NCI-H2196 treated with DMSO at 0.1 percent for 48 hours (cell line): ENCODE data around the gene UBE2L5.
A peak's percentile ranks its signal among the peaks of the same experiment; 100 is the strongest.
"Not testable (repeated sequence)": the region's sequence is repeated elsewhere in the genome, so short reads cannot be mapped to it uniquely, and the experiment has no call there.

Experiments used
- DNase-seq: peaks from one replicate; lab custom pipeline; 2025; ENCODE audit not compliant: unreplicated experiment; lab: John Stamatoyannopoulos, UW

UBE2L5 gene

DNA sequence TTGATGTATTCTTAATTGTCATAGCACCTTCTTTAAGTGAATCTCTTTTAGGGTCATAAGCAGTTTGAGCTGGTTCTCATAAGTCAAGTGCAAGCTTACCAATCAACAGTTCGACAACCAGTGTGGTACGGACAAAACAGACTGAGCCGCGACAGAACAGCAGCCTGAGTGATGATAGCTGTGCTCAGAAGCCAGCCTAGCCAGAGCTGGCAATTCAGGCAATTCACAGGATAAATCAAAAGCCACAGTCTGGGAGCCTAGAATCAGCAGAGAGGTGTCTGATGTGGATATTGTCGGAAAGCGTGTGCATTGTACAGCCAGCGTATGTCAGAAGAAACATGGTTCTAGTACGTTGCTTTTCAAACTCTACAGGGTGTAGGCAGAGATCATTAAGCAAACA lies 14.9 kb downstream of the UBE2L5 start:
- DNase-seq, result no peak

DNA sequence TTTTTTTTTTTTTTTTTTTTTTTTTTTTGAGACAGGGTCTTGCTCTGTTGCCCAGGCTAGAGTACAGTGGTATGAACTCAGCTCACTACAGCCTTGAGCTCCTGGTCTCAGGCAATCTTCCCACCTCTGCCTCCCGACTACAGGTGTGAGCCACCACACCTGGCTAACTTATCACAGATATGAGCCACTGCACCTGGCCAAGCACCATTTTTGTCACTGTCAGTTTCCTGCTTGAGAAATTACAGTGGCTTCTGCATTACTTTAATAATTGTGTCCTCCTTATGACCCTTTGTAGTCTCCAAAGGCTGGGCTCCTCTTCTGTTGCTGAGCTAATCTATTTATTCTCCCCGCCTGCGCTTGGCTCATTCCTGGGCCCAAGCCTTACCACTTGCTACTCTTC lies 16.0 kb downstream of the UBE2L5 start:
- DNase-seq, result no peak

DNA sequence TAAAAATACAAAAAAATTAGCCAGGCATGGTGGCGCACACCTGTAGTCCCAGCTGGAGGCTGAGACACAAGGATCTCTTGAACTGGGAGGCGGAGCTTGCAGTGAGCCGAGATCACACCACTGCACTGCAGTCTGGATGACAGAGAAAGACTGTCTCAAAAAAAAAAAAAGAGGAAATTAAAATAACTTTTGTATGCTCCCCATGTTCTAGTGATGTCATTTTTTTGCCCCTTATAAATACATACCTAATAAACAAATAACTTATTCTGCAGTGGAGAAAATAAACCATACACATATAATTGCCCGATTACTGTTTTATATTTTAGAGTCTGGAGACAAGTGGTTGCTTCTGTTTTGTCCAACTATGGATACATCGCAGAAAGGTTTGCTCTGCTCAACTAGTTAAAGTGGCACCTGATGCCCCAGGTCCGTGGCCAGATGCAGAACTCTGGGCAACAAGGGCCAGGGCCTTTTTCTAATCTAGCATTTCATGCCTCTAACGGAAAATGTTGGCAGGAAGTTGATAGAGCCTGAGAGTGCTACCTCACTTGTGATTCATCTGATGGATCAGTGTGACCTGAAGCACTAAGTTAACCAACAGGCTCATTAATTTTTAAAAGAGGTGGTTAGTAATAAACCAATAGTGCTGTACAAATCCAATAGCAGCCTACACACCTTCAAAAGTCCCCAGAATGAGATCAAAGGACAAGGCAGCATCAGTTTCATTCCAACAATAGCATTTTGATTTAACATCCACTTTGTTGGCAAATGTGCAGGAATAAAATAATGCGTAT lies 18.8 kb downstream of the UBE2L5 start:
- DNase-seq, result no peak

DNA sequence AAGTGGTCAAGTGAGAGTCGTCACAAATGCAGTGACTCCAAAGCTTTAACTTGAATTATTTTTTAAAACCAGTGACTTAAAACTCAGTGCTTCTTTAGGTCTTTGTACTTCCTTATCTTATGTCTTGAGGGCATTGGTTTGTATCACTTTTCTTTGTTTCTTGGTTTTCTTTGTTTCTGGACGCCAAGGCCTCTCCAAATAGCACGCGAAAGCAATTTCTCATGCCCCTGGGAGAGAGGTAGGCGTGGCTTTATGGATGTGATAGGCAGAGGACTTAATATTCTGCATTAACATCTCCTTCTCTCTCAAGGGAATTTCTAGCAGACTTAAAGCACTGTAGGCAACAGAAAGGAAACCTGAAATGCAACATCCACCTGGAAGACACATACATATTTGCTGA lies 20.6 kb downstream of the UBE2L5 start:
- no peak for DNase-seq

DNA sequence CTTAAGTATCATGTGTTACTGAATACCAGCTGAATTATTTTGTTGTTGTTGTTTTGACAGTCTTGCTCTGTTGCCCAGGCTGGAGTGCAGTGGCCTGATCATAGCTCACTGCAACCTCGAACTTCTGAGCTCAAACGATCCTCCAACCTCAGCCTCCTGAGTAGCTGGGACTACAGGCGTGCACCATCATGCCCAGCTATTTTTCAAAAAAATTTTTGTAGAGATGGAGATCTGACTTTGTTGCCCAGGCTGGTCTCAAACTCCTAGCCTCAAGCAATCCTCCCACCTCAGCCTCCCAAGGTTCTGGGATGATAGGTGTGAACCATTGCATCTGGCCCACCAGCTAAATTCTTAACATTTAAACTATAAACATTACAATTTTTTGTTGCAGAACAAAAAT lies 21.2 kb downstream of the UBE2L5 start:
- not testable (repeated sequence) for DNase-seq

DNA sequence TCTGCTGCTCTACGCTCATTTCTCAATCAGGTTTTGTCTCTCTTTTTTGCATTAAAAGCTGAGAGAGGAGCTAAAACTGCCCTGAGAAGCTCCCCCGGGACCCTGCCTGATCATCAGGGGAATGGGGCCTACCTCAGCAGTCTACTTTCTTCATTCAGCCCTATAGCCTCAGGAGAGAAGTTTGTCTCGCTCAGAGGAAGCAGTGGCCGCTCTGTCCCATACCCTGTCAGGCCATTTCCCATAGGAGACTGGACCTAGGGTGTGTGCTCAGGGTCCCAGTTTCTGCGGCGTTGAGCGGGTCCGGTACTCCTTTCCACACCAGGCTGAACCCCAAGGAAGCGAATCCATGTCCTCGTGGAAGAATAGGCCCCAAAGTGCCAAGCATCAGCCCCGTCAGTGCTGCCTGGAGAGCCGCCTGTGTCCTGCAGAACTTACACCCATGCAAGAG lies 21.7 kb downstream of the UBE2L5 start:
- DNase-seq, result no peak

DNA sequence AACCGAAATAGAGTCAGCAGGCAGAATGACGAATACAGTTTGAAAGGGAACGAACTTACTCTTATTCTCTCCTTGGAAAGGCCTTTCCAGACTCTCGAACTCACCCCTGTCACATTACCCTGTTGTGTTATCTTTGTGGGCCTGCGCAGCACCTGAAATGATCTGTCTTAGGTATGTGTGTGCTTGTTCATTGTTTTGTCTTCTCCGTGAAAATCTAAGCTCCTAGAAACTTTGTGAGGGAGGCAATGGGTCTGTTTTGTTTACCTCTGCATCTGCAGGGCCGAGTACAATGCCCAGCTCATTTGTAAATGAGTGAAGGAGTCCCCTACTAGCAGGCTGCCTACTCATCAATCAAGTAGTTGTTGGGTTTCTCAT lies 23.8 kb downstream of the UBE2L5 start:
- DNase-seq, result no peak

DNA sequence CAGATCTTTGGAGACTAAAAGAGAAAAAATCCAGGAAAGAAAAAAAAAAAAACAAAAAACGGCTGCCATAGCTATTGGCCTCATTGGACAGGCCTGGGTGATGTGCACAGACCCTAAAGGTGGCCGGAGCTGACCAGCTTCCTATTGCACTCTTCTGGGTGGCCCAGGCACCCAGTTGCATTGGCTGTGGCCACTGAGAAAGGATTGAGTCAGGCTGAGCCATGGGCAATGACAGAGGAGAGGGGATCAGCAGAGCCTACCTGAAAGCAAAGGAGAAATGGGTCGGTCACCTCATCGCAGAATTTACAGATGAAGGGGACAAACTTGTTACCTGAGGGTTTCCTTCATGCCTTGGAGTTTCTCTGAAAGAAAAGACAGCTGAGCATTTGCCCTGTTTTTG lies 26.1 kb downstream of the UBE2L5 start:
- DNase-seq, result no peak

DNA sequence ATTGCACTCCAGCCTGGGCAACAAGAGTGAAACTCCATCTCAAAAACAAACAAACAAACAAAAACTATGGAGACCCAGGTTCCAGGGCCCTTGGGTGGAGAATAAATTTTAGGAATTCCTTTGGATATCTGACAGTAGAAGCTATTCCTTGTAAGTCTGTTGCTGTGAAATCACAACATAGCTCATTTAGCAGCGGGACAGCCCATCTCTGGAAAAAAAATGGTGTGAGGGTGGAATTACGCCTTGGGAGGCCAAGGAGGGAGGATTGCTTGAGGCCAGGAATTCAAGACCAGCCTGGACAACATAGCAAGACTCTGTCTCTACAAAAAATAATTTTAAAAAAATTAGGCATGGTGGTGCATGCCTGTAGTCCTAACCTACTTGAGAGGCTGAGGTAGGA lies 27.8 kb downstream of the UBE2L5 start:
- no peak for DNase-seq

DNA sequence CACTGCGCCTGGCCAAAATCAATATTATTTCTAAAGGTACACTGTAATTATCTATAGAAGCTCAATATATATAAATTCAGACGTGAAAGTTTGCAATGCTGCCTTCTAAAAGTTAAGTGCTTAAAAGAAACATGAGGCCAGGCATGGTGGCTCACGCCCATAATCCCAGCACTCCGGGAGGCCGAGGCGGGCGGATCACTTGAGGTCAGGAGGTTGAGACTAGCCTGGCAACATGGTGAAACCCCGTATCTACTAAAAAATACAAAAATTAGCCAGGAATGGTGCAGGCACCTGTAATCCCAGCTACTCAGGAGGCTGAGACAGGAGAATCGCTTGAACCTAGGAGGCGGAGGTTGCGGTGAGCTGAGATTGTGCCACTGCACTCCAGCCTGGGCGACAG lies 29.2 kb downstream of the UBE2L5 start:
- not testable (repeated sequence) for DNase-seq

DNA sequence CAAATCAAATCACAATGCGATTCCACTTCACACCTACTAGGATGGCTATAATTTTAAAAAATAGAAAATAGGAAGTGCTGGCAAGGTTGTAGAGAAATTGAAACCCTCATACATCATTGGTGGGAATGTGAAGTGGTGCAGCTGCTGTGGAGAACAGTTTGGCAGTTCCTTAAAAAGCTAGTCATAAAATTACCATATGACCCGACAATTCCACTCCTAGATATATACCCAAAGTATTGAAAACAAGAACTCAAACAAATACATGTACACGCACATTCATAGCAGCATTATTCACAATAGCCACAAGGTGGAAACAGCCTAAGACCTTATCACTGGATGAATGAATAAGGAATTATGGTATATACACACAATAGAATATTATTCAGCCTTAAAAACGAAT lies 31.4 kb downstream of the UBE2L5 start:
- no peak for DNase-seq

DNA sequence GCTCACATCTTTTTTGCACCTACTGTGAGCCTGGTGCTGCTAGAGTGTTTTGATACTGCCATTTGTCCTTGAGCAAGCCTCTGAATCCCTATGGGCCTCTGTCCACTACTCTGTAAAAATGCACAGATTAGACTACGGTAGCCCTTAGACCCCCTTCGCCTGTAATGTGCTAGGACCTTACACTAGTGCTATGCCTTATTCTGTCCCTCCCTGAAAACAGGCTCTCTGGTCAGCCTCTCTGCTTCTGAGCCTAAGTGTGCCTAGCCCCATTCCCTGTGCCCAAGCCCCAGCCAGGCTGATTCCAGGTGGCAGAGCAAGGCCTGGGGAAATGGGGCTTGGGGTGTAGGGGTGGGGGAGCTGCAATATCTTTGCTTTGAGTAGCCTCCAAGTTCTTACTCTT lies 32.7 kb downstream of the UBE2L5 start:
- DNase-seq, result no peak

DNA sequence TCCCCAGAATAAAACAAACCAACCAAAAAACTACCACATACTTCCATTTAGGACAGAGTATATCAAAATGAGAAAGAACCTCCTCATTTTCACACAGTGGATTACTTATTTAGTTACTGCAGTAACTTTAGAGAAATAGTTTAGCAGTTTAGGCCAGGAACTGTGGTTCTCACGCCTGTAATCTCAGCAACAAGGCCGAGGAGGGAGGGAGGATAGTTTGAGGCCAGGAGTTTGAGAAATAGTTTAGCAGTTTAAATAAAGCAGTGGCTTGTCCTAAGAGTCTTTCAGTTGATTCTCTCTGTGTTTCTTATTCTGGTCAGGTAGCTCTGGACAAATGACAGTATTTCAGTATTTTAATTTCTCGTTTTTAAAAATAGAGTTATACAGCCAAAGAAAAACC lies 34.0 kb downstream of the UBE2L5 start:
- DNase-seq, result no peak

DNA sequence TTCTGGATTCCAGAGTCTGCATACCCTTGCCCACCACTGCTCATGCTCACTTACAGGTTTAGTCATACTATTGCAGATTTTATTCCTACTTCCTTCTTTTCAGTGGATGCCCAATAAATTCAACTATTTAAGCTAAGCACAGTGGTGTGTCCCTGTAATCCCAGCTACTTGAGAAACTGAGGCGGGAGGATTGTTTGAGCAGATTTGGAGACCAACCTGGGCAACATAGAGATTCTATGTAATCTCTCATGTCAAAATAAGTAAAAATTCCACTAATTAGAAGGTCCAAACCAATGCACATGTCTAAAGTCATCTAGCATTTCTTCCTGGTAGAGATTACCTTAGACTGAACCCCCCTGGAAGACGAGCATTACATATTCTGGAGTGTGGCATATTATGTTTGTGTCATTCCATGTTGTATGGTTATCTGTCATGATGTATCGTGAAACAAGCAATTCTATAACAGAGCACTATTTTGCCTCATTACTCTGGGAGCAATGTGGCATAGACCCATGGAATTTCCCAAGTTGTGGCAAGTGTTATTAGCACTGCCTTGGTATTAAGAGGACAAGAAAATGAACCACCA lies 35.1 kb downstream of the UBE2L5 start:
- DNase-seq, result no peak

DNA sequence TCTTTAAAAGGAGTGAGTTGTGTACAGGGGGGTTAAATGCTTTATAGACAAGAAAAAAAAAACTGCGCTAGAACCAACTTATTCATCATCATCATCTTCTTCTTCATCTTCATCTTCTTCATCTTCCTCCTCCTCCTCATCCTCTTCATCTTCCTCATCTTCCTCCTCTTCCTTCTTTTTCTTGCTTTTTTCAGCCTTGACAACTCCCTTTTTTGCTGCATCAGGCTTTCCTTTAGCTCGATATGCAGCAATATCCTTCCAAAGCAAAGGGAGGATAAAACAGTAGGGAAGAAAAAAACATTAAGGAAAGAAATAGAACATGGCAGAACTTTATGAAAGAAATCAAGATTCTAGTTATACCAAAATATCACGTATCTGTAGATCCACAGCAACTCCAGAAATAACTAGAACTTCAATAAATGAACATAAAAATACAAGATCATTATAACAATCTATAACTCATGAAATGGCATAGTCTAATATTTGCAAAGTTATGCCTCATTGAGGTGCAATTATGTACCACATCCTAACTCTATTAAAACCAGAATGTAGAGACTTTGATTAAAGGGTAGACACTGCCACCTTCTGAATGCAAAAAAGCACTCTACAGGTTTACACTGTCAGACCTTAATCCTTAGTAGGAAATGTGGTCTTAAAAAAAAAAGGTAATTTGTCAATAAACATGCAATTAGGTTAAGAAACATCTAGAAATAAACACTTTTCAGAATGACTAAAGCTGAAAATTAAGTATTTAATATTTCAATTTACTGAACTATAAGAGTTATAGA lies 39.2 kb downstream of the UBE2L5 start:
- DNase-seq, result not testable (repeated sequence)

DNA sequence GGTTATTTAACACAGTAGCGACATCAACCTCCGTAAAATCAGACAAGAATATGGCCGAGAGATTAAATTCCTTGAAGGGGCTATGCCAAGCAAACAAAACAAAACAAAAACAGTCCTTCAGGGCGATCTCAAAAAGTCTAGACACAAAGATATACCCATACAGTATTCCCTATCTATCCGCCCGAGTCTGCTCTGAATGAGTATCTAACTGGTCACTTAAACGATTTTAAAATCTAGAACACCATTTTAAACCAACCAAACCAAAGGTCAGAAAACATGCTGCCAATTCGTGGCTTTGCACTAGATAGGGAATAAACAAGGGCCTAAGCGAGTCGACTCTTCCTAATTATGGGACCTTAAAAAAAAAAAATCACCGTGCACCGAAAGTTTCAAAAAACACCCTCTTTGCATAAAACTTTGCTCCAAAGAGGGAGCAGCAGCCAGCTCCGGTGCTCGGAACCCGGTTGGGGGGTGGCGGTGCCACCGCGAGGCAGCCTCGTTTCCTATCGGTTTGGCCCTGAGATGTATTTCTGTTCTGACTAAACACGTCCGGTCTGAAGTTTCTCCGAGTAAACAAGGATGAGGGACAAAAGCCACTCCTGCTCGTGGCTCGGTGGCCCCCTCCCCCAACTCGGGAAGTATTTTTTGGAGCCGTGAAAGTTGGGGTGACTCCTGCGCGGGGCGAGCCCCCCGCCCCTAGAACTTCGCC lies 41.6 kb downstream of the UBE2L5 start:
- DNase-seq, result no peak

DNA sequence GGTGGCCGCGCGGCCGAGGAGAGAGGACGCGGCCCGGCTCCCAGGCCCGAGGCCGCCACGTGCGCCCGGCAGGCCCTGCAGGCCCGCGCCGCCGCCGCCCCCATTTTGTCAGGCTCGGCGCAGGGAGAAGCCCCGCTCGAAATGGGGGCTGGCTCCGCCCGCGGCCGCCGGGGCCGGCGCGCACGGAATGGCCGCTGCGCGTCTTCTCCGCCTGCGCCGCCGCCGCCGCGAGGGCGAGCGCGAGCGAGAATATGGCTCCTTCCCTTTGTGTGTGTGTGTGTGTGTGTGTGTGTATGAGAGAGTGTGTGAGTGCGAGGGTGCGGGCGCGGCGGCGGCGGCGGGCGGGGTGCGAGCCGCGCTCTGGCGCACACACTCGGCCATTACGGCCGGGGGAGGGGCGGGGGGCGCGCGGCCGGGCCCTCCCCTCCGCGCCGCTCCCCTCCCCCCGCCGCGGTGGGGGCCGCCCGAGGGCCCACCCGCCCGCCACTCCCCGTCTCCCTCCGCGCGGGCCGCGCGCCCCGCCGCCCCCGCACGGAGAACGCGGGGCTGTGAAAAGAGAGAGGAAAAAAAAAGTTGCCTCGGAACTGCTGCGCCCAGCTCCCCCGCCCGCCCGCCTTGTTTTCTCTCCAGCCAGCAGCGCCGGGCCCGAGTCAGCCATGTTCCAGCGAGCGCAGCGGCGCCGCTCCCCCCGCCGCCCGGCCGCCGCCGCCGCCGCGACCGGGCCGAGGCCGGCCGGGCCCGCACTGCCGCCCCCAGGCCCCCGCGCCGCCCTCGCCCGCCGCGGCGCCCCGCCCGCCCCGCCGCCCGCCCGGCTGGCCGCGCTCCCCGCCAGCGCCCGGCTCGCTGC lies 42.4 kb downstream of the UBE2L5 start:
- DNase-seq, result peak; percentile 6

DNA sequence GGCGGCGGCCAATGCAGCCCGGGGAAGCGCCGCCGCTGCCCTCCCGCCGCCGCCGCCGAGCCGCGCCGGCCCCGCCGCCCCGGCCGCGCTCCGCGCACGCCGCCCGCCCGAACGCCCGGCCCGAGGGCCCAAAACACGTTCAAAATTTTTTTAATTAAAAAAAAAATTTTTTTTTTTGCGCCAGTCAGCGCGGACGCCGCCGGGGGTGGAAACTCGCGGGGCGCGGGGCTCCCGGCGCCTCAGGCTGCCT lies 43.0 kb downstream of the UBE2L5 start:
- no peak for DNase-seq

DNA sequence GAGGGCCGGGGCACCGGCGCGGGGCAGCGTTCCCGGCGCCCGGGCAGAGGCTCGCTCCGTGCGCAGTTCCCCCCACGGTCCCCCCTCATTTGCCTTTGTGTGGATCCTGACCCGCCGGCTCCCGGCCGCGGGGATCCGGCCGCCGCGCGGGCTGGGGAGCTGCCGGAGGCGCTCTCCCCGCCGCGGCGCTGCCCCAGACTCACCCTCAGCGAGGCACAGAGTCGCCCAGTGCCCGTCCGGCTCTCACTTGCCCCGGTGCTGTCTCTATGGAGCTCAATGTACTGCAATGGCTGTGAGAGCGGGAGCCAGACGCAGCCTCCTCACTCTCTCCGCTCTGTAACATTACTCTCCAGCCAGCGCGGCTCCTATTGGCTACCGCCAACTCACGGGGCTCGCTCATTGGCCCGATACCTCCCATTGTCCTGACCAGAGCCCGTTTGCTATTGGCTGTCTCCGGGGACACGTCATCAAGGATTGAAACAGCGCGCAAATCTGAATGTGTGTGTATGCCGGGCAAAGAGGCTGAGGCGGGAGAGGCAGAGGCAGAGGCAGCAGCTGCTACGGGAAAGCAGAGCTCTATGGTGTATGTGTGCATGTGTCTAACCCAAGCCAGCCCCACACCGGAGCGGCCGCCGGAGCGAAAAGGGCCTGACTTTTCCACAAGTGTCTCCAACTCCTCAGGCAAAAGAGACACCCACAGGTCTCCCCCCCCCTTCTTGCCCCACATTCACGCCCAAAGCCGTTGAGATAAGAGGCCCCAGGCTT lies 43.5 kb downstream of the UBE2L5 start, which contains the start of gene HMGB1:
HMGB1 (minus strand) TSS at position 344 of the 765 bp plus-strand sequence. CDS start 2,256 bp downstream, outside the sequence.
- peak; percentile 83 for DNase-seq

DNA sequence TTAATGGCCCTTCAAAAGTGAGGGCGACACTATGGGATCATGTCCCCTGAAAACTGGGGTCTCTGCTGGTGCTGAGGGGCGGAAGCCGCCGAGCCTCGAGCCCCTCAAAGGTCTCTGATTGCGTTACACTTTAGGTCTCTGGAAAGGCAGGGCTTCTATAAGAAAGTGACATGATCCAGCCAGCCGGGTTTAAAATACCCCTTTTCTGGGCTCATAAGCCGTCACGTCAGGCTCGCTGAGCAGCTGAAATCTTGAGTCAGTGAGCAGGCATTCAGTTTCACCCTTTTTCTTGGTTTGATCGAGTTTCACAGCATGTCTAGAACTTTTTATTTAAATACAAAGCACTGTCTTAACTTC lies 44.0 kb downstream of the UBE2L5 start:
- DNase-seq, result no peak
